K562 (cell line): ENCODE data around the gene NUAK1. TPM values are rescaled to one million over a fixed set of nuclear protein-coding genes. Genes with fewer than 3 reads are reported as not detected.

ENCODE experiments used
- ATAC-seq: fragments of 200-7000 bp; cut with Tn5 transposase; 3 replicates; pipeline ENCODE4 v1.9.1; 2020; ENCODE audit warnings: moderate library complexity
- BruUV-seq: library from RNA; stranded (reverse); fragments of 400-500 nt; replicated peaks from 2 replicates; lab custom pipeline; 2021; lab: Mats Ljungman, UMichigan
- CTCF ChIA-PET: fragments of 300-600 bp; formaldehyde crosslinking; extraction: SDS; loops from one replicate; lab custom pipeline; 2021; ENCODE audit warnings: low intra/inter-chr PET ratio; lab: Yijun Ruan, JAX
- POLR2A ChIA-PET: fragments of 300-600, 350-650 bp; sonication (Branson Sonifier 250); formaldehyde crosslinking; extraction: SDS; loops from one replicate; lab custom pipeline; 2021; ENCODE audit warnings: antibody characterized with exemption, inconsistent platforms; lab: Yijun Ruan, JAX
- DNase-seq, 4 experiments: peaks; one replicate each; pipeline versions ENCODE4 v3.0.0 to v3.0.0-alpha.2; 2011 to 2018; ENCODE audit warnings: low spot score in 3 of 4, mixed read lengths in 3 of 4; ENCODE audit errors: extremely low read depth in 1 of 4
- FAIRE-seq: peaks from 2 replicates; lab custom pipeline; 2011; peaks lifted over from hg19 to GRCh38; lab: Jason Lieb, UNC
- H2AFZ ChIP-seq: 2 replicates; pipeline ENCODE4 v1.6.0; 2011; ENCODE audit warnings: low read depth, low read length, control low read depth, inconsistent platforms
- H3K27ac ChIP-seq: fragments of 200-600 bp; 3 replicates; pipeline ENCODE4 v1.8.0; 2011; ENCODE audit warnings: low read depth, mild to moderate bottlenecking, control low read depth, inconsistent platforms, low read length, moderate library complexity, mixed read lengths; ENCODE audit errors: extremely low read depth
- H3K27me3 ChIP-seq, 2 experiments: fragments of 300-600 bp in 1 of 2; 2 replicates in 1 of 2; 3 replicates in 1 of 2; pipeline versions ENCODE4 v1.6.0 to v1.8.0; 2011; ENCODE audit warnings: inconsistent platforms in 2 of 2, low read length in 2 of 2, mild to moderate bottlenecking in 1 of 2, mixed read lengths in 1 of 2, moderate library complexity in 1 of 2; ENCODE audit not compliant: control insufficient read depth in 2 of 2, insufficient read depth in 2 of 2
- H3K36me3 ChIP-seq: fragments of 300-600 bp; 3 replicates; pipeline ENCODE4 v1.8.0; 2011; ENCODE audit warnings: mild to moderate bottlenecking, low read length, inconsistent platforms; ENCODE audit not compliant: control insufficient read depth, insufficient read depth
- H3K4me1 ChIP-seq, 2 experiments: fragments of 200-600 bp in 1 of 2; replicated peaks in 1 of 2; 2 replicates in 1 of 2; 3 replicates in 1 of 2; pipeline versions ENCODE4 v1.5.1 to v1.8.0; 2011; ENCODE audit warnings: inconsistent platforms in 2 of 2, low read length in 2 of 2, mild to moderate bottlenecking in 1 of 2, mixed read lengths in 1 of 2, moderate library complexity in 1 of 2; ENCODE audit not compliant: control insufficient read depth in 2 of 2, insufficient read depth in 2 of 2
- H3K4me2 ChIP-seq: 2 replicates; pipeline ENCODE4 v1.6.1; 2011; ENCODE audit warnings: low read length, control low read depth, inconsistent platforms, mixed read lengths; ENCODE audit not compliant: insufficient read depth
- H3K4me3 ChIP-seq: fragments of 200-600 bp; sonication (generic), shearing (Covaris generic); 2 replicates; pipeline ENCODE4 v1.5.1; 2016; ENCODE audit warnings: control low read depth, inconsistent platforms
- H3K79me2 ChIP-seq: fragments of 200-600 bp; 3 replicates; pipeline ENCODE4 v1.8.0; 2011; ENCODE audit warnings: low read length, inconsistent platforms; ENCODE audit not compliant: control insufficient read depth, insufficient read depth
- H3K9ac ChIP-seq, 2 experiments: 2 replicates each; pipeline versions ENCODE4 v1.6.0 to v1.6.1; 2011; ENCODE audit warnings: low read depth in 2 of 2, low read length in 2 of 2, control low read depth in 1 of 2, inconsistent platforms in 1 of 2, mild to moderate bottlenecking in 1 of 2, mixed read lengths in 1 of 2; ENCODE audit not compliant: insufficient read depth in 1 of 2
- H3K9me1 ChIP-seq: one replicate; pipeline ENCODE4 v1.6.0; 2011; ENCODE audit warnings: inconsistent platforms, mild to moderate bottlenecking, low read length, moderate library complexity; ENCODE audit not compliant: control insufficient read depth, insufficient read depth
- H3K9me3 ChIP-seq: replicated peaks from 2 replicates; pipeline ENCODE4 v1.5.1; 2011; ENCODE audit warnings: low read depth, low read length, inconsistent platforms; ENCODE audit not compliant: control insufficient read depth, insufficient read depth
- H4K20me1 ChIP-seq: replicated peaks from 2 replicates; pipeline ENCODE4 v1.6.1; 2011; ENCODE audit warnings: low read length, inconsistent platforms, mixed read lengths; ENCODE audit not compliant: control insufficient read depth, insufficient read depth
- EHMT2 ChIP-seq: fragments of 450-650 bp; IDR thresholded peaks from 2 replicates; pipeline ENCODE4 v1.6.1; 2018; ENCODE audit warnings: antibody characterized with exemption
- EP300 ChIP-seq: IDR thresholded peaks from 2 replicates; pipeline ENCODE4 v1.6.1; 2012; ENCODE audit warnings: low read length, improper control_type of control experiment
- FOXK1 ChIP-seq: sonication (generic); formaldehyde crosslinking; IDR thresholded peaks from 2 replicates; pipeline ENCODE4 v1.8.0; 2022; ENCODE audit warnings: missing genetic modification reagents, mild to moderate bottlenecking, borderline replicate concordance
- GTF2E2 ChIP-seq: fragments of 200-800 bp; sonication (Bioruptor generic); IDR thresholded peaks from 2 replicates; pipeline ENCODE4 v1.6.1; 2016; ENCODE audit warnings: missing genetic modification characterization, missing compliant biosample characterization
- HDAC3 ChIP-seq: fragments of 450-650 bp; IDR thresholded peaks from 2 replicates; pipeline ENCODE4 v1.6.1; 2018; ENCODE audit warnings: borderline replicate concordance, mild to moderate bottlenecking, moderate library complexity; ENCODE audit not compliant: partially characterized antibody
- HDAC8 ChIP-seq: fragments of 450-650 bp; IDR thresholded peaks from 2 replicates; pipeline ENCODE4 v1.6.1; 2016; ENCODE audit warnings: mild to moderate bottlenecking, missing genetic modification characterization, moderate library complexity, missing compliant biosample characterization
- LEF1 ChIP-seq: fragments of 450-650 bp; IDR thresholded peaks from 2 replicates; pipeline ENCODE4 v1.6.1; 2016; ENCODE audit warnings: mild to moderate bottlenecking
- NCOA6 ChIP-seq: fragments of 450-650 bp; IDR thresholded peaks from 2 replicates; pipeline ENCODE4 v1.6.1; 2017; ENCODE audit warnings: mild to moderate bottlenecking
- SAP30 ChIP-seq: fragments of 200-600 bp; sonication (generic); IDR thresholded peaks from 2 replicates; pipeline ENCODE4 v1.6.1; 2012; ENCODE audit warnings: borderline replicate concordance, low read depth, mild to moderate bottlenecking, moderate library complexity, low read length, control low read depth, inconsistent platforms; ENCODE audit not compliant: insufficient read depth, poor library complexity, severe bottlenecking
- TCFL5 ChIP-seq: fragments of 250-450 bp; sonication (Bioruptor Pico); conservative IDR thresholded peaks from 2 replicates; pipeline ENCODE4 v1.6.1; 2021; ENCODE audit warnings: mild to moderate bottlenecking, moderate library complexity, matching md5 sums
- TRIM24 ChIP-seq, 2 experiments: fragments of 450-650 bp; IDR thresholded peaks; 2 replicates each; pipeline ENCODE4 v1.6.1; 2016
- ZNF263 ChIP-seq: sonication (generic); formaldehyde crosslinking; IDR thresholded peaks from 2 replicates; pipeline ENCODE4 v1.8.0; 2022; ENCODE audit warnings: mild to moderate bottlenecking, missing genetic modification reagents, borderline replicate concordance
- ZNF384 ChIP-seq: IDR thresholded peaks from 2 replicates; pipeline ENCODE4 v1.6.1; 2012; ENCODE audit warnings: low read depth, low read length, improper control_type of control experiment
- WGBS: fragments of 100-300 bp; shearing (Covaris generic); methylation state at CpG from one replicate; pipeline ENCODE4 v1.1.6; 2016; ENCODE audit warnings: low coverage, mixed read lengths; ENCODE audit not compliant: insufficient coverage; ENCODE audit errors: missing lambda C conversion rate; 5-methylcytosine and 5-hydroxymethylcytosine counted together
- in situ Hi-C: fragments of 300-500 bp; cut with MboI; formaldehyde crosslinking; loops from 4 replicates; pipeline ENCODE4 v1.15.0; 2018; ENCODE audit warnings: inconsistent platforms, mixed read lengths
- intact Hi-C: fragments of 100-400 bp; cut with micrococcal nuclease; formaldehyde crosslinking; loops from 2 replicates; pipeline ENCODE4 v1.14.2; 2022
- polyA plus RNA-seq, 8 experiments: library from polyadenylated mRNA; depleted of rRNA in 4 of 8; stranded (reverse) in 5 of 8; unstranded in 3 of 8; fragments of >200 nt; fragmentation: Nextera tagmentation in 2 of 8; fragmentation: Illumina TruSeq in 1 of 8; extraction: Ambion mirVana in 2 of 8; extraction: Trizol in 1 of 8; gene quantifications; 2 replicates each; pipeline versions ENCODE4 v1.2.1 to v1.2.3, GENCODE V29; 2011 to 2014; ENCODE audit warnings: inconsistent platforms in 1 of 8, missing spikeins in 1 of 8
- total RNA-seq, 7 experiments: library from RNA; depleted of rRNA in 6 of 7; stranded (reverse); fragments of >200 nt in 6 of 7; fragmentation: Illumina TruSeq in 2 of 7; extraction: Trizol in 2 of 7; gene quantifications; 2 replicates each; pipeline versions ENCODE4 v1.2.1 to v1.2.3, GENCODE V29; 2011 to 2021; ENCODE audit warnings: low replicate concordance in 1 of 7

NUAK1 gene
- total and polyA plus RNA-seq, 9 of the 15 experiments (the other 6 are each of a cell fraction or from before 2014, with no cell fraction given) = 0.02 TPM; not detected in 8

DNA sequence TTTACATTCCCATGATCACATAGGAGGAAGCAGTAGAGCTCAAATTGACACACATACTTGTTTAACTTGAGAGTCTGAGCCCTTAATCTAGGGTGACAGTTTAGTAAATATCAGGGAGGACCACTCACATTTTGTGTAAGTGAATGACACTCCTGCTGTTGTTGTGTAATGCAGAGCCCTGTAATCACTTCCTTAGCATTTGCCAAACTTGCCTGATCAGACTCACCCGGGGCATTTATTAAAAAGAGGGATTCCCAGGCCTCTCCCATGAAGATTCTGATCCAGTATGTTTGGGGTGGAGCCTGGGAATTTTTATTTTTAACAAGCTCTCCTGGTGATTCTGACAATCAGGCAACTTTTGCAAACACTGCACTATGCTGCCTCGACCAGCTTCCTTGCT lies 119.6 kb downstream of the NUAK1 start:
- H3K9ac ChIP-seq = no peak overlapping the region
- TF ChIP-seq ZNF384 (no peak), GTF2E2 (no peak), NCOA6 (no peak), EP300 (no peak), LEF1 (no peak), TCFL5 (CRISPR knock-in tag) (no peak), TRIM24 (IDR thresholded peaks at IDR 0.05) (no peak), ZNF263 (no peak), SAP30 (no peak), HDAC3 (no peak), HDAC8 (tag) (no peak), FOXK1 (CRISPR knock-in tag) (no peak), EHMT2 (no peak)
- H3K9me3 ChIP-seq = no peaks in the 10 kb centered on the region; the same call in 1 of the 2 replicates
- CTCF ChIA-PET = no interaction called here
- H3K27ac ChIP-seq = no peak overlapping the region
- BruUV-seq = no TSS peak
- no peaks in the 10 kb centered on the region for H3K9me1 ChIP-seq
- ATAC-seq (no peak), DNase-seq (no peak), FAIRE-seq (no peak)
- H3K79me2 ChIP-seq = no peaks in the 10 kb centered on the region
- no peak overlapping the region for H3K4me3 ChIP-seq
- no peaks in the 10 kb centered on the region for H4K20me1 ChIP-seq
- WGBS = 0% methylated on average over 2 of the region's 2 CpGs
- H3K27me3 ChIP-seq = no peaks in the 10 kb centered on the region
- H2AFZ ChIP-seq = no peak overlapping the region
- H3K36me3 ChIP-seq = no peaks in the 10 kb centered on the region
- H3K4me1 ChIP-seq = no peaks in the 10 kb centered on the region
- no peak overlapping the region for H3K4me2 ChIP-seq
- in situ Hi-C loops = no loop called here
- POLR2A ChIA-PET = interaction anchor here (0.6 kb wide), 1 partner anchor 1751 kb away, joined by 3 read pairs; no protein-coding TSS in a partner anchor
- intact Hi-C loops = no loop called here
